Measurements from ENCODE around the gene SPRED2.

DNA sequence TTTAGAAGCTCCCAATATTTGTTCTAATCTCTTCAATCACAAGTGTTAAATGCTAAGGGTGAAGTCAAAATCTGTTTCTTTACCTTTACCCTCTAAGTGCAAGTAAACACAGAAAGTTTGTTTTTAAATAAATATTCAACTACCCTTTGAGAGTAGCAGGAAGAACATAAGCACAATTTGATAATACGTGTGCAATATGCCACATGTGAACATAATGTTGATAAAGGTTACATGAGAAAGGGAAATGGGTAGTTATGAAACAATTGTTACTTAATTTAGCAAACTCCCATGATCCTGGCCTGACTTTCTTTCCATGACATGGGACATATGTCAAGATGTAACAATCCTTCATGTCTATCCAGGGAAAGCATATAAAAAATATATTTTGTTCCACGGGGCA lies 7.1 kb downstream of the SPRED2 start:
- no peak for TF ChIP-seq SUZ12 (IDR thresholded peaks at IDR 0.05; ENCODE audit: extremely low read depth, insufficient read depth, insufficient read length)
- no peak for TF ChIP-seq YY1 (IDR thresholded peaks at IDR 0.05; ENCODE audit: insufficient read depth, insufficient read length)
